GM12878 (cell line): Measurements from ENCODE around the gene NUDT13. TPM values are rescaled to one million over a fixed set of nuclear protein-coding genes. Genes with fewer than 3 reads are reported as not detected.

ENCODE experiments used
- MEF2B ChIP-seq: fragments of 450-650 bp; IDR thresholded peaks from 2 replicates; pipeline ENCODE4 v1.6.1; 2018; ENCODE audit warnings: mild to moderate bottlenecking, moderate library complexity; ENCODE audit not compliant: partially characterized antibody, poor library complexity, severe bottlenecking
- SRF ChIP-seq, 2 experiments: IDR thresholded peaks; 2 replicates each; pipeline ENCODE4 v1.6.1; 2011; ENCODE audit warnings: low read depth in 2 of 2, low read length in 2 of 2, mild to moderate bottlenecking in 1 of 2, moderate library complexity in 1 of 2
- ZBTB40 ChIP-seq: fragments of 450-650 bp; IDR thresholded peaks from 2 replicates; pipeline ENCODE4 v1.6.1; 2016; ENCODE audit warnings: mild to moderate bottlenecking, moderate library complexity, borderline replicate concordance
- polyA plus RNA-seq, 11 experiments: library from polyadenylated mRNA; depleted of rRNA in 4 of 11; unstranded in 6 of 11; stranded (reverse) in 5 of 11; fragments of >200 nt; fragmentation: Nextera tagmentation in 4 of 11; fragmentation: Illumina TruSeq in 1 of 11; extraction: Ambion mirVana in 4 of 11; extraction: Trizol in 1 of 11; gene quantifications; 1 replicate in 1 of 11; 2 replicates in 10 of 11; pipeline versions ENCODE4 v1.2.1 to v1.2.3, GENCODE V29; 2011 to 2016; ENCODE audit warnings: inconsistent platforms in 2 of 11, missing spikeins in 2 of 11, low read depth in 1 of 11
- total RNA-seq, 4 experiments: library from RNA; depleted of rRNA in 3 of 4; stranded (reverse); fragments of >200 nt in 3 of 4; fragmentation: Illumina TruSeq in 1 of 4; extraction: Trizol in 1 of 4; gene quantifications; 2 replicates each; pipeline versions ENCODE4 v1.2.1 to v1.2.3, GENCODE V29; 2013 to 2021
- TF ChIP-seq, protein P1 (sequence below): fragments of 450-650 bp; IDR thresholded peaks from 2 replicates; pipeline ENCODE4 v1.6.1; 2018; ENCODE audit warnings: mild to moderate bottlenecking, low read depth, moderate library complexity; ENCODE audit not compliant: partially characterized antibody

NUDT13 gene
- total and polyA plus RNA-seq, 10 of the 15 experiments (the other 5 are each of a cell fraction or from before 2014, with no cell fraction given): 0.72 to 6.1 (median 1.9) TPM

DNA sequence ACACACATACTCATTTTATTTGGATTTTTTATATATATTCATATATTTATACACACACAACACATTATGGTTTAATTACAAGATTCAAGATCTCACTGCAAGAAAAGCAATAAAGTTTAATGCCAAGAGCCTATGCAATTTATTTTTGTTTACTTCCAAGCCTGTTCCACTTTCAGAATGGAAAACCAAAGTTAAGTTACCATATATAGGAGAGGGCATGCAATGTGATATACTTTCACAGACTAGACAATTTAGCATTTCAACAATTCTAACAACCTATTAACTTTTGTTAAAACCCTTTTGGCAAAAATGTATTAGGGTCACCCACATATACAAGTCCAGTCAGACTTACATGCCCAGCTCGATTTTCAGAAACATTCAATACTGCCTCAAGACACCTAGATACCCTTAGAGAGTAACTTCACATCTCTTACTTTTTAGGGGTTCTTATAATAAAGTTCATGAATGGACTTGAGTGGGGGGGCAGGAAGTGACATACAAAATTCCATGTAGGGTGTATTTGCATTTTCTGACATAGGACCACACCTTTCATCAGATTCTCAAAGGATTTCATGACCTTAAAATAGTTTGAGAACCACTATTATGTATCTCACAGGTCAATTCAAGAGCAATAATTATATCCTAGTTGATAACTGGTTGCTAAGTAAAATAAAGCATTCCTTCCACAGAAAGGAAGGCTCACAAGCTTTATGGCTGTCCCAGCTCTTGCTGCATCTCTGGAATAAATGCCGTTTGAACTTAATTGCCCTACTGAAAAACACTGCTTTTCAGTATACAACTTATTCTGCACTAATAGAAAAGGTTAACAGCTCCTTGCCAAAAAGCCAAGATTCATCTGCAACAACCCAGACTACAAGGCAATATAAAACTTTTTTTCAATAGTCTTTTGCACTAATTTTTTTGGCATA, 16.1 kb upstream of the NUDT13 start (continued):
- TF ChIP-seq MEF2B (peak; percentile 1), ZBTB40 (peak; percentile 66), SRF (IDR thresholded peaks at IDR 0.05; ENCODE audit: low read depth in 2 of 2, low read length in 2 of 2) (0 out of 4 replicates have a peak, but pooled peaks of 1 of the 2 experiments have one; percentile 52)
- TF ChIP-seq, protein P1, sequence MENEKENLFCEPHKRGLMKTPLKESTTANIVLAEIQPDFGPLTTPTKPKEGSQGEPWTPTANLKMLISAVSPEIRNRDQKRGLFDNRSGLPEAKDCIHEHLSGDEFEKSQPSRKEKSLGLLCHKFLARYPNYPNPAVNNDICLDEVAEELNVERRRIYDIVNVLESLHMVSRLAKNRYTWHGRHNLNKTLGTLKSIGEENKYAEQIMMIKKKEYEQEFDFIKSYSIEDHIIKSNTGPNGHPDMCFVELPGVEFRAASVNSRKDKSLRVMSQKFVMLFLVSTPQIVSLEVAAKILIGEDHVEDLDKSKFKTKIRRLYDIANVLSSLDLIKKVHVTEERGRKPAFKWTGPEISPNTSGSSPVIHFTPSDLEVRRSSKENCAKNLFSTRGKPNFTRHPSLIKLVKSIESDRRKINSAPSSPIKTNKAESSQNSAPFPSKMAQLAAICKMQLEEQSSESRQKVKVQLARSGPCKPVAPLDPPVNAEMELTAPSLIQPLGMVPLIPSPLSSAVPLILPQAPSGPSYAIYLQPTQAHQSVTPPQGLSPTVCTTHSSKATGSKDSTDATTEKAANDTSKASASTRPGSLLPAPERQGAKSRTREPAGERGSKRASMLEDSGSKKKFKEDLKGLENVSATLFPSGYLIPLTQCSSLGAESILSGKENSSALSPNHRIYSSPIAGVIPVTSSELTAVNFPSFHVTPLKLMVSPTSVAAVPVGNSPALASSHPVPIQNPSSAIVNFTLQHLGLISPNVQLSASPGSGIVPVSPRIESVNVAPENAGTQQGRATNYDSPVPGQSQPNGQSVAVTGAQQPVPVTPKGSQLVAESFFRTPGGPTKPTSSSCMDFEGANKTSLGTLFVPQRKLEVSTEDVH: peak; percentile 3
- TF ChIP-seq, all 136 proteins: peak for 6
